Keratinocyte (primary cell): ENCODE results near the gene PPM1J. TPM values are rescaled to one million over a fixed set of nuclear protein-coding genes. Genes with fewer than 3 reads are reported as not detected.

ENCODE experiments used
- DNase-seq: peaks from one replicate; pipeline ENCODE4 v3.0.0-alpha.2; 2011; ENCODE audit warnings: low read depth, missing footprints, low spot score
- FAIRE-seq: peaks from 2 replicates; lab custom pipeline; 2011; peaks lifted over from hg19 to GRCh38; lab: Jason Lieb, UNC
- H2AFZ ChIP-seq: 2 replicates; pipeline ENCODE4 v1.6.0; 2012; ENCODE audit warnings: low read length, control low read depth, inconsistent platforms; ENCODE audit not compliant: control insufficient read depth
- H3K27ac ChIP-seq: 2 replicates; pipeline ENCODE4 v1.5.1; 2011; ENCODE audit warnings: low read length; ENCODE audit not compliant: control insufficient read depth, insufficient read depth
- H3K27me3 ChIP-seq: 3 replicates; pipeline ENCODE4 v1.6.0; 2011; ENCODE audit warnings: low read length; ENCODE audit not compliant: control insufficient read depth, insufficient read depth; ENCODE audit errors: extremely low read depth
- H3K36me3 ChIP-seq, 2 experiments: 2 replicates in 1 of 2; 3 replicates in 1 of 2; pipeline ENCODE4 v1.5.1; 2011; ENCODE audit warnings: low read length in 2 of 2, mild to moderate bottlenecking in 1 of 2; ENCODE audit not compliant: control insufficient read depth in 2 of 2, insufficient read depth in 2 of 2; ENCODE audit errors: extremely low read depth in 1 of 2
- H3K4me1 ChIP-seq: 3 replicates; pipeline ENCODE4 v1.5.1; 2011; ENCODE audit warnings: low read length; ENCODE audit not compliant: control insufficient read depth, insufficient read depth; ENCODE audit errors: extremely low read depth
- H3K4me2 ChIP-seq: 3 replicates; pipeline ENCODE4 v1.6.0; 2011; ENCODE audit warnings: low read depth, low read length; ENCODE audit not compliant: control insufficient read depth, insufficient read depth; ENCODE audit errors: extremely low read depth
- H3K4me3 ChIP-seq, 3 experiments: fragments of 200-600 bp in 1 of 3; sonication (generic) in 1 of 3; 2 replicates in 2 of 3; 3 replicates in 1 of 3; pipeline ENCODE4 v1.5.1; 2011 to 2016; ENCODE audit warnings: low read length in 3 of 3, mild to moderate bottlenecking in 3 of 3, control low read depth in 2 of 3, inconsistent platforms in 1 of 3, low read depth in 1 of 3, mixed read lengths in 1 of 3, mixed run types in 1 of 3, moderate library complexity in 1 of 3; ENCODE audit not compliant: control insufficient read depth in 2 of 3, insufficient read depth in 2 of 3; ENCODE audit errors: extremely low read depth in 1 of 3
- H3K79me2 ChIP-seq: 2 replicates; pipeline ENCODE4 v1.6.0; 2012; ENCODE audit warnings: low read length; ENCODE audit not compliant: control insufficient read depth, insufficient read depth
- H3K9ac ChIP-seq: 3 replicates; pipeline ENCODE4 v1.6.0; 2011; ENCODE audit warnings: low read length; ENCODE audit not compliant: control insufficient read depth, insufficient read depth; ENCODE audit errors: extremely low read depth
- H3K9me1 ChIP-seq: 3 replicates; pipeline ENCODE4 v1.6.0; 2011; ENCODE audit warnings: low read length; ENCODE audit not compliant: control insufficient read depth, insufficient read depth; ENCODE audit errors: extremely low read depth
- H3K9me3 ChIP-seq: 2 replicates; pipeline ENCODE4 v1.5.1; 2012; ENCODE audit warnings: low read depth, low read length; ENCODE audit not compliant: control insufficient read depth
- H4K20me1 ChIP-seq: 3 replicates; pipeline ENCODE4 v1.6.0; 2011; ENCODE audit warnings: low read length; ENCODE audit not compliant: control insufficient read depth, insufficient read depth; ENCODE audit errors: extremely low read depth
- EZH2 ChIP-seq: IDR thresholded peaks from one replicate; pipeline ENCODE4 v1.6.1; 2012; ENCODE audit warnings: inconsistent platforms, mild to moderate bottlenecking, low read length, moderate library complexity
- dilution Hi-C: fragments of 300-500 bp; cut with MboI; formaldehyde crosslinking; loops from one replicate; pipeline ENCODE4 v1.7.0; 2020; ENCODE audit warnings: low sequenced_read_pairs; ENCODE audit not compliant: extremely low pct_ligation_motif_present
- polyA plus RNA-seq, 5 experiments: library from polyadenylated mRNA; depleted of rRNA in 3 of 5; stranded (reverse) in 3 of 5; stranded (forward) in 1 of 5; unstranded in 1 of 5; fragments of >200 nt; gene quantifications; 1 replicate in 1 of 5; 2 replicates in 3 of 5; 3 replicates in 1 of 5; pipeline versions ENCODE4 v1.2.1 to v1.2.3, GENCODE V29; 2011 to 2012; ENCODE audit warnings: missing spikeins in 2 of 5, low read depth in 1 of 5, low replicate concordance in 1 of 5
- TF ChIP-seq, protein P1 (sequence below), 3 experiments: IDR thresholded peaks in 1 of 3; conservative IDR thresholded peaks in 1 of 3; optimal IDR thresholded peaks in 1 of 3; 2 replicates in 2 of 3; 3 replicates in 1 of 3; pipeline versions ENCODE3 to v1.5.1; 2011; ENCODE audit warnings: low read length in 3 of 3, mild to moderate bottlenecking in 3 of 3, moderate library complexity in 2 of 3, control low read depth in 1 of 3, inconsistent platforms in 1 of 3; ENCODE audit not compliant: insufficient read depth in 2 of 3; ENCODE audit errors: extremely low read depth in 1 of 3

PPM1J gene
- polyA plus RNA-seq, 1 donor (not counting 4 experiments of a cell fraction or from before 2014, with no cell fraction given) = 7.7 TPM

DNA sequence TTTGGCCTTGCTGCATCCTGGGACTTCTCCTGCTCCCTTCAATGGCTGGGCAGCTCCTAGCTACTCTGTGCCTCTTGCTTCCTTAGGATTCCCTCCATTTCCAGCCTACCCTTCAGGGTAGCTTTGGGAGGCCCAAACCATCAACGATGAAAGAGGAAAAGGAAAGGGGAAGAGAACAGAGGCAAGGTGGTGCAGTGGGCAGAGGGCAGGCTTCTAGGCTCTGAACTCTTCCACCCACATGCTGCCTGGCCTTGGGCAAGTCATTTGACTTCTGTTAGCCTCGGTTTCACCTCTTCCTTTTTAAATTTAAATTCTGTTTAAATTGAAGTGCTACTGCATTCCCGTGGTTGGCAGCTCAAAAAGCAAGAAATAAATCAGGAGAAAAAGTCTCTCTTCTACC, 5.7 kb upstream of the PPM1J start:
- dilution Hi-C loops = no loop called here
- no peaks in the 10 kb centered on the region for H3K9me3 ChIP-seq
- H3K27me3 ChIP-seq = no peaks in the 10 kb centered on the region
- no peak overlapping the region for H3K4me3 ChIP-seq
- no peak for DNase-seq
- no peaks in the 10 kb centered on the region for H4K20me1 ChIP-seq
- peaks cover 22% of the 10 kb centered on the region for H3K4me1 ChIP-seq
- H3K27ac ChIP-seq = no peak overlapping the region
- TF ChIP-seq, protein P1, sequence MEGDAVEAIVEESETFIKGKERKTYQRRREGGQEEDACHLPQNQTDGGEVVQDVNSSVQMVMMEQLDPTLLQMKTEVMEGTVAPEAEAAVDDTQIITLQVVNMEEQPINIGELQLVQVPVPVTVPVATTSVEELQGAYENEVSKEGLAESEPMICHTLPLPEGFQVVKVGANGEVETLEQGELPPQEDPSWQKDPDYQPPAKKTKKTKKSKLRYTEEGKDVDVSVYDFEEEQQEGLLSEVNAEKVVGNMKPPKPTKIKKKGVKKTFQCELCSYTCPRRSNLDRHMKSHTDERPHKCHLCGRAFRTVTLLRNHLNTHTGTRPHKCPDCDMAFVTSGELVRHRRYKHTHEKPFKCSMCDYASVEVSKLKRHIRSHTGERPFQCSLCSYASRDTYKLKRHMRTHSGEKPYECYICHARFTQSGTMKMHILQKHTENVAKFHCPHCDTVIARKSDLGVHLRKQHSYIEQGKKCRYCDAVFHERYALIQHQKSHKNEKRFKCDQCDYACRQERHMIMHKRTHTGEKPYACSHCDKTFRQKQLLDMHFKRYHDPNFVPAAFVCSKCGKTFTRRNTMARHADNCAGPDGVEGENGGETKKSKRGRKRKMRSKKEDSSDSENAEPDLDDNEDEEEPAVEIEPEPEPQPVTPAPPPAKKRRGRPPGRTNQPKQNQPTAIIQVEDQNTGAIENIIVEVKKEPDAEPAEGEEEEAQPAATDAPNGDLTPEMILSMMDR (optimal IDR thresholded peaks at IDR 0.05 in 1 of 3, IDR thresholded peaks at IDR 0.05 in 1 of 3, conservative IDR thresholded peaks at IDR 0.05 in 1 of 3; ENCODE audit: extremely low read depth in 1 of 3, insufficient read depth in 2 of 3, low read length in 3 of 3) = no peak
- TF ChIP-seq EZH2 = no peak
- H3K36me3 ChIP-seq = no peaks in the 10 kb centered on the region
- FAIRE-seq = no peak
- no peak overlapping the region for H3K9ac ChIP-seq
- H3K4me2 ChIP-seq = no peak overlapping the region
- H3K9me1 ChIP-seq = no peaks in the 10 kb centered on the region
- H2AFZ ChIP-seq = no peak overlapping the region
- no peaks in the 10 kb centered on the region for H3K79me2 ChIP-seq

DNA sequence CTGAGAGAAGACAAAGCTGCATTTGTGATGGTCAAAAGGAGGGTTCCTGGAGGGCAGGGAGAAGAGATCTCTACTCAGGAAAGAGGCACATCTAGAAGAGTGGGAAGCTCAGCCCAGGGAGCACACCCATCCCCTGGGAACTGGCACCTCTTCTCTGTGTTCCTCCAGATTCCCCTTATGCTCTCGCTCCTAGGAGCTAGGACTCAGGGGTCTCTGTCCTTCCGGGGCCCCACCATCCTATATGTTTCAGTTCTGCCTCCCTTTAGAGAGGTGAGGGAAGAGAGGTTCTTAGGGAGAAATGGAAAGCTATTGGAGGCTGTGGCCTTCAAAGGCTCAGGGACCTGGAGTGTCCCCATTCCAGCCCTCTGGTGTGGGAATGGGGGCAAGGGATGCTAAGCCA, 4.6 kb upstream of the PPM1J start:
- TF ChIP-seq, protein P1 (optimal IDR thresholded peaks at IDR 0.05 in 1 of 3, IDR thresholded peaks at IDR 0.05 in 1 of 3, conservative IDR thresholded peaks at IDR 0.05 in 1 of 3; ENCODE audit: extremely low read depth in 1 of 3, insufficient read depth in 2 of 3, low read length in 3 of 3) = no peak
- no peak for TF ChIP-seq EZH2
- Histone ChIP-seq H3K79me2 (no peaks in the 10 kb centered on the region), H3K4me3 (no peak overlapping the region), H3K27ac (no peak overlapping the region), H3K9ac (no peak overlapping the region), H3K4me1 (peaks cover 23% of the 10 kb centered on the region), H3K4me2 (no peak overlapping the region), H3K9me1 (no peaks in the 10 kb centered on the region), H3K36me3 (no peaks in the 10 kb centered on the region), H2AFZ (no peak overlapping the region), H3K9me3 (no peaks in the 10 kb centered on the region), H3K27me3 (no peaks in the 10 kb centered on the region), H4K20me1 (no peaks in the 10 kb centered on the region)
- DNase-seq (no peak), FAIRE-seq (no peak)
- dilution Hi-C loops = loop anchor here (5.0 kb wide), 1 partner anchor 63 kb away; no protein-coding TSS in a partner anchor
